ENCODE results near the gene TTC23L.

- TF ChIP-seq CTCF (IDR thresholded peaks at IDR 0.05) (no peak), EP300 (IDR thresholded peaks at IDR 0.05) (no peak), POLR2A (IDR thresholded peaks at IDR 0.05) (no peak), POLR2AphosphoS5 (IDR thresholded peaks at IDR 0.05) (no peak)
These were observed 103.0 kb downstream of the TTC23L start for GRCh38 chr5:34941936-34942335.

All from gastroesophageal sphincter (tissue), 3 donors.